Gastroesophageal sphincter (tissue), 3 donors: Measurements from ENCODE around the gene UXS1.

ENCODE experiments used
- CTCF ChIP-seq, 4 experiments: fragments of 200-600 bp in 2 of 4; fragments of 450-650 bp in 2 of 4; sonication (generic) in 1 of 4; IDR thresholded peaks; one replicate each; pipeline ENCODE4 v1.5.1; 2017 to 2019; ENCODE audit warnings: antibody characterized with exemption in 4 of 4, mild to moderate bottlenecking in 2 of 4, moderate library complexity in 2 of 4
- EP300 ChIP-seq: sonication (generic); formaldehyde crosslinking; IDR thresholded peaks from one replicate; pipeline ENCODE4 v1.6.1; 2017; ENCODE audit warnings: antibody characterized with exemption, mild to moderate bottlenecking
- POLR2AphosphoS5 ChIP-seq: sonication (generic); formaldehyde crosslinking; IDR thresholded peaks from one replicate; pipeline ENCODE4 v1.6.1; 2017; ENCODE audit warnings: antibody characterized with exemption

GRCh38 chr2:106109675-106110424 is 84.3 kb downstream of the UXS1 start:
- TF ChIP-seq CTCF (IDR thresholded peaks at IDR 0.05) (no peak), EP300 (no peak), POLR2AphosphoS5 (no peak)
